NCI-H345 (cell line): ENCODE measurements around the gene EIF3F.

Experiments
- DNase-seq: peaks from one replicate; lab custom pipeline; 2025; lab: John Stamatoyannopoulos, UW

Gene EIF3F

DNA sequence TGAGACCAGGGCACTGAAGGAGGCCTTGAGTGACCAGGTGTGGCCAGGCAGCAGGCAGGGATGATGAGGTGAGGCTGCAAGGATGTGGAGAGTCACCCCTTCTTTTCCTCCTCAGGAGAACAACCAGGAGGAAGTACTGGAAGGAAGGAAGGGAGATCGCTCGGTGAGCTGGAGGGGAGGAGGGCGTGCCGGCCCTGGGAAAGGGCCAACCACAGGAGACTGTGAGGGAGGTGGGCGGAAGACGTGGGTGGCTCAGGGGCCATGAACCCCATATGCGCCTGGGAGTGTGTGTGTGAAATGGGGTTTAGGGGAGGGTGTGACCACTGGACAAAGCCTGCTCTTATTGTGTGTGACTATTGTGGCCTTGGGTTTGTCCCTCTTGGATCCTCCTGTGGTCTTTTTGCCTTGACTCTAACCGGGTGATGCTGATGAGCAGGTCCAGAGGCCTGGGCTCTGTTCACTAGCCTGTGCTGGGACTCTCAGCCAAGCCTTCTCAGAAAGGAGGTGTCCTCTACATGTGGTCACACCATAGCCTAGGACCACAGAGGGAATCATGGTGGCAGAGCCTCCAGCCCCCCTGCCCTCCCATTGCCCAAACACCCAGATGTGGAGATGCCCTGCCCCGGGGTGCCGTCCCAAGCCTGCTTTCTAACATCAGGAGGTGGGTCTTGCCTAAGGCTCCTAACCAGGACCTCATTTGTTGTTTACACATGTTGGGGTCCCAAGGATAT lies 52.6 kb downstream of the EIF3F start:
- DNase-seq, result no peak

DNA sequence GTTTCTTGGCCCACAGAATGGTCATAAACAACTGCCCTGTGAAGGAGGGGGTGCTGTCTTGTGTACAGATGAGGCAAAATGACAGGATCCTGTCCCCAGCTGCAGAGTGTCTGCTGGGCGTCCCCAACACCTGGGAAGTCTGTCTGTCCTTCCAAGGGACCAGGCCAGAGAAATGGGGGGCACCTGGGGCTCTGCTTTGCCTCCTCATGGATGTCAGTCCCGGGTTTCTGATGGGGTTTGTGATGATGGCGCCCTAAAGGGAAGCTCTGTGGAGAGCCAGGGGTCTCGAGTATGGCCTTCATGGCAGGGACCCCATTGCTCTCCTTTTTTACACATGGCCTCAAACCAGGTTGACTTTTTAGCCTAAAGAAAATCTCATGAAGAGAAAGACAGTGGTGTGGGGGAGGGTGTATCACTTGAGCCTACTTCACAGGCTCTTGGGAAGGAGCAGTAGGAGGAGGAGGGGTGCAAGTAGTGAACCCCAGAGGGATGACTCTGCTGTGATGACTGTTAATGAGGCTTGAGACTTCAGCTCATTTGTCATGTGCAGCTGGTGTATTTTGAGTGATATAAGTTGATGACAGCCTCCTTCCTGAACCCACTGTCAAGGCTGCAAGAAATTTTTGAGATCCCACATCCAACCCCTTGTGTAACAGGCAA lies 53.3 kb downstream of the EIF3F start:
- DNase-seq, result no peak

DNA sequence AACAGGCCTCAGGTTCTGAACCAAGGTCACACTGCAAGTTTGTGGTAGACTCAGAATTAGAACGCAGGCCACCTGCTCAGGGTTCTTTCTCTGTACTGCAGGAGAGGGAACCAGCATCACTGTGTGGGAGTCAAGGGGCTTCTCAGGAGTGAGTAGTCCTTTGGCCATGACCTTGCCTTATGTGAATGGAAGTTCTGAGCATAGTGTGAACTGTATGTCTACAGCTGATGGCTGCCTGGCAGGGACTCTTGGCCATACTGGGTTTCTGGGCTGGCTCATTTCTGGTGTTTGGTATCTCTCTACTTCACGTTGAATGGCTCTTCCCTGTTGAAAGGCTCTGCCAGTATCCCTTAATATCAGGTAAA lies 53.8 kb downstream of the EIF3F start:
- DNase-seq, result no peak

DNA sequence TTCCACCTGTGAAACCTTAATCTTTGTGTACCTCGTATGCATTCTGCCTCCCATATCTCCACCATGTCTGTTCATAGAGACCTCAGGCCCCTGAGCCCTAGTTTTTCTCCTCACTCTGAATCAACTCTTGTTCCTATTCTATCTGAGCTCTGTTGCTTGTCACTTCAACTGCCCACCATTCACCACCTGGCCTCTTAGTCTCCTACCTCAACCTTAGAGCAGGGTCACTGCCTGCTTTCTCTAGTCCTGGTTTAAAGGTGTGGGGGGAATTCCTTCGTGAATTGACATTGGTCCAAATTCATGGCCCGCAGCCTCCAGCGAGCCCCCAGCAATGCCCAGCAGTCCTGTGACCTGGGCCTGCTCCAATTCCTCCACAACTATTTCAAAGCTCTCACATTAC lies 54.4 kb downstream of the EIF3F start:
- DNase-seq, result no peak

DNA sequence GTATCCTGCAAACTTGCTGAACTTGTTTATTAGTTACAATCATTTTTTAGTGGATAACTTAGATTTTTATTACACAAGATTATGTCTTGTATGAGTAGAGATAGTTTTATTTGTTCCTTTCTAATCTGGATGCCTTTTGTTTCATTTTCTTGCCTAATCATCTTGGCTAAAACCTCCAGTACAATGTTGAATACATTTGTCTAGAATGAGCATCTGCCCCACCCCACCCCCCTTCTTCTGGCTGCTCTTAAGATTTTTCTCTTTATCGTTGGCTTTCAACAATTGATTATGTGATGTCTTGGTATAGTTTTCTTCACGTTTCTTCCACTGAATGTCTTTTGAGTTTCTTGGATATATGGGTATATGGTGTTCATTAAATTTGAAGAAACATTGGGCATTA lies 56.6 kb downstream of the EIF3F start:
- DNase-seq, result no peak

DNA sequence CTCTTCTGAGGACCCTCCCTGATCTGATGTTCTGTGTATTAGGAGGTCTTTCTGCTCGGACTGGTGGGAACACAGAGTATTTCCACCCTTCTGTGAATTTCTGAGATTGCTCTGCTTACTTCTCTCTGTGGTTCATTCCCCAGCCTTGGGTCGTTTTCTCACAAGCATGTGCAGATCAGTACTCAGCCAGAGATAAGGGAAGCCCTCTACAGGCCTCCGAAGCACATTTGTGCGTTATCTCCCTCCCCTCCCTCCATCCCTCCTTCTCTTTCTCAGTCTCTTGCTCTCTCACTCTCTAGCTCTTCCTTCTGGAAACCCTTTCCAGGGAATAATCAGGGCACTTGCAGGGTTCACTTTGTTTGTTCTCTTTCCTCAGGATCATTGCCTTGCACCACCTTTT lies 58.7 kb downstream of the EIF3F start:
- no peak for DNase-seq

DNA sequence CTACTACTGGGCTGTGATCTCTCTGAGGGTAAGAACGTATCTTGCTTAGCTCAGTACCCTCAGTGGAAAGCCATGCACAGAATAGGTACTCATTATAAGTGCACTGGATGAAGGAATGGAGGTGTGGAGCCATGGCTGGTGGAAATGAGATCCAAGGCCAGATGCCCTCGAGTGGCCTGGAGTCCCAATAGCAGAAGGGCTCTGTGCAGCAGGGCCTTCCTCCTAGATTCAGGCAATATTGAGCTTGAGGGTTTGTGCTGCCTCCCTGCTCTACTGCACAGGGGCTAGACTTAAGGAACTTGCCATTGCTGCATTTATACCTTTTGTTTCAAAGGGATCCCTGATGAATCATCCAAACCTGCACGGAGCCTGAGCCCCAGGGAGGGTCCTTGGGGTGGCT lies 60.2 kb downstream of the EIF3F start:
- no peak for DNase-seq

DNA sequence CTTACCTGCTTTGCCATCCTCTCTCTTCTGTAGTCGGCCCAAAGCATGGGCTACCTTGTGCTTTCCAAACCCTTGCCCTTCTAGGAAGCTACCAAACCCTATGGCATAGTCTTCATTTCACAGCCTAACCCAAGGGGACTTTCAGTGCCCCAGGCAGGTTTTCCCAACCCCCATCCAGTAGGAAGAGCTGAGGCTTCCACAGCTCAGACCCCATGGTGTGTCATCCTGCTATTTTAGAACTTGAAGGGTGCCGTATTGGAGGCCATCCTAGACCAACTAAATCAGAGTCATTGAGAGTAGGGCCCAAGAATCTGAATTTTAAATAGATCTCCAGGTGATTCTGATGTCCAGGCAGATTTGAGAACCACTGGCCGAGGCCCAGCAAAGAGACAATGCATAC lies 61.9 kb downstream of the EIF3F start:
- DNase-seq, result no peak
